Neural crest cell (in vitro differentiated cells): Measurements from ENCODE around the gene DIP2A. TPM values are rescaled to one million over a fixed set of nuclear protein-coding genes. Genes with fewer than 3 reads are reported as not detected.
A peak's percentile ranks its signal among the peaks of the same experiment; 100 is the strongest.

Source experiments
- DNase-seq: peaks from one replicate; pipeline ENCODE4 v3.0.0; 2021; ENCODE audit warnings: low read depth, mixed read lengths, low spot score
- H3K27ac Mint-ChIP-seq: one replicate; pipeline ENCODE4 v1.8.0; 2021; ENCODE audit warnings: mild to moderate bottlenecking, mixed read lengths; ENCODE audit not compliant: unreplicated experiment
- H3K27me3 Mint-ChIP-seq: 2 replicates; pipeline ENCODE4 v1.8.0; 2021; ENCODE audit warnings: low read depth, mild to moderate bottlenecking, mixed read lengths
- H3K36me3 Mint-ChIP-seq: 2 replicates; pipeline ENCODE4 v1.8.0; 2021; ENCODE audit warnings: low read depth, mild to moderate bottlenecking, mixed read lengths
- H3K4me1 Mint-ChIP-seq: 2 replicates; pipeline ENCODE4 v1.8.0; 2021; ENCODE audit warnings: mixed read lengths
- H3K4me3 Mint-ChIP-seq: one replicate; pipeline ENCODE4 v1.8.0; 2021; ENCODE audit warnings: mild to moderate bottlenecking, mixed read lengths
- H3K9me3 Mint-ChIP-seq: 2 replicates; pipeline ENCODE4 v1.8.0; 2021; ENCODE audit warnings: mixed read lengths
- total RNA-seq: library from RNA; stranded (reverse); gene quantifications from 2 replicates; pipeline ENCODE4 v1.2.1, GENCODE V29; 2021
- TF ChIP-seq, protein P1 (sequence below): fragments of 200-600 bp; sonication (generic); conservative IDR thresholded peaks from 2 replicates; pipeline ENCODE4 v1.5.0; 2021; ENCODE audit warnings: antibody characterized with exemption, mild to moderate bottlenecking

Gene DIP2A
- total RNA-seq, 1 donor from 2014 or later: 57.8 TPM

- H3K9me3 Mint-ChIP-seq: peaks cover 8% of the 10 kb centered on the region
- TF ChIP-seq, protein P1, sequence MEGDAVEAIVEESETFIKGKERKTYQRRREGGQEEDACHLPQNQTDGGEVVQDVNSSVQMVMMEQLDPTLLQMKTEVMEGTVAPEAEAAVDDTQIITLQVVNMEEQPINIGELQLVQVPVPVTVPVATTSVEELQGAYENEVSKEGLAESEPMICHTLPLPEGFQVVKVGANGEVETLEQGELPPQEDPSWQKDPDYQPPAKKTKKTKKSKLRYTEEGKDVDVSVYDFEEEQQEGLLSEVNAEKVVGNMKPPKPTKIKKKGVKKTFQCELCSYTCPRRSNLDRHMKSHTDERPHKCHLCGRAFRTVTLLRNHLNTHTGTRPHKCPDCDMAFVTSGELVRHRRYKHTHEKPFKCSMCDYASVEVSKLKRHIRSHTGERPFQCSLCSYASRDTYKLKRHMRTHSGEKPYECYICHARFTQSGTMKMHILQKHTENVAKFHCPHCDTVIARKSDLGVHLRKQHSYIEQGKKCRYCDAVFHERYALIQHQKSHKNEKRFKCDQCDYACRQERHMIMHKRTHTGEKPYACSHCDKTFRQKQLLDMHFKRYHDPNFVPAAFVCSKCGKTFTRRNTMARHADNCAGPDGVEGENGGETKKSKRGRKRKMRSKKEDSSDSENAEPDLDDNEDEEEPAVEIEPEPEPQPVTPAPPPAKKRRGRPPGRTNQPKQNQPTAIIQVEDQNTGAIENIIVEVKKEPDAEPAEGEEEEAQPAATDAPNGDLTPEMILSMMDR: no peak
- no peak overlapping the region for H3K27ac Mint-ChIP-seq
- no peaks in the 10 kb centered on the region for H3K27me3 Mint-ChIP-seq
- peaks cover 40% of the 10 kb centered on the region for H3K36me3 Mint-ChIP-seq
- no peak for DNase-seq
- H3K4me1 Mint-ChIP-seq: peaks cover 28% of the 10 kb centered on the region
- peak overlapping the region; percentile 11 for H3K4me3 Mint-ChIP-seq
Measured at GRCh38 chr21:46452710-46453109, 6.0 kb upstream of the DIP2A start.

DNA sequence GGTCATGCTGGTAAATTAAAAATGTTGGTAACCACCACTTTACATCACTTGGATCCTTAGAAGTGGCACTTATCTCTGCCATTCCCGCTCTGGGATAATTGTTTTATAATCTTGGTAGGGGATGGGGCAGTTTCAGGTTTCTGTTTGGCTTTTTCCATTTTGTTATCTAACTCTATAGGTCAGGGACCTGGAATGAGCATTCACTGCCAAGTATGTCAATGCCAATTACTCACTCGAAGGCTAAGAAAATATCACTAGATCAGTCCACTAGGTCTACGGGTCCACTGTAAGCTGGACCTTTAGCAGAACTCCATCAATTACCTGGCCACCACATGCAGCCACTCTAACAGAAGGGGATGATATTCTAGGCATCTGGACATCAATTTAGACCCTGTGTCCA lies 4.5 kb upstream of the DIP2A start:
- Mint-ChIP-seq H3K4me3 (peak overlapping the region; percentile 41), H3K9me3 (peaks cover 4% of the 10 kb centered on the region), H3K27ac (no peak overlapping the region), H3K27me3 (no peaks in the 10 kb centered on the region), H3K36me3 (peaks cover 30% of the 10 kb centered on the region), H3K4me1 (peaks cover 28% of the 10 kb centered on the region)
- DNase-seq: no peak
- TF ChIP-seq, protein P1: no peak

GRCh38 chr21:46454634-46455390 lies 3.9 kb upstream of the DIP2A start:
- H3K27me3 Mint-ChIP-seq: no peaks in the 10 kb centered on the region
- DNase-seq: no peak
- no peak overlapping the region for H3K27ac Mint-ChIP-seq
- TF ChIP-seq, protein P1: no peak
- H3K4me1 Mint-ChIP-seq: peaks cover 30% of the 10 kb centered on the region
- H3K4me3 Mint-ChIP-seq: peak overlapping the region; percentile 29
- H3K9me3 Mint-ChIP-seq: peaks cover 4% of the 10 kb centered on the region
- H3K36me3 Mint-ChIP-seq: peaks cover 25% of the 10 kb centered on the region

GRCh38 chr21:46455575-46456385 lies 2.9 kb upstream of the DIP2A start:
- peak overlapping the region; percentile 91 for H3K4me3 Mint-ChIP-seq
- H3K27ac Mint-ChIP-seq: no peak overlapping the region
- DNase-seq: no peak
- peaks cover 38% of the 10 kb centered on the region for H3K4me1 Mint-ChIP-seq
- TF ChIP-seq, protein P1: no peak
- no peaks in the 10 kb centered on the region for H3K27me3 Mint-ChIP-seq
- peaks cover 17% of the 10 kb centered on the region for H3K36me3 Mint-ChIP-seq
- no peaks in the 10 kb centered on the region for H3K9me3 Mint-ChIP-seq

GRCh38 chr21:46456750-46457149 lies 1.9 kb upstream of the DIP2A start:
- Mint-ChIP-seq H3K4me1 (peaks cover 43% of the 10 kb centered on the region), H3K9me3 (no peaks in the 10 kb centered on the region), H3K4me3 (peak overlapping the region; percentile 91), H3K27me3 (no peaks in the 10 kb centered on the region), H3K27ac (peak overlapping the region; percentile 6), H3K36me3 (peaks cover 11% of the 10 kb centered on the region)
- TF ChIP-seq, protein P1: no peak
- no peak for DNase-seq
